ENCODE data around the gene EIF4G3. TPM values are rescaled to one million over a fixed set of nuclear protein-coding genes. Genes with fewer than 3 reads are reported as not detected.
"Not testable (repeated sequence)": the region's sequence is repeated elsewhere in the genome, so short reads cannot be mapped to it uniquely, and the experiment has no call there.

Gene EIF4G3
- total and polyA plus RNA-seq, 2 donors (not counting 3 experiments of a cell fraction or from before 2014, with no cell fraction given), result 40.7 to 78.5 TPM

DNA sequence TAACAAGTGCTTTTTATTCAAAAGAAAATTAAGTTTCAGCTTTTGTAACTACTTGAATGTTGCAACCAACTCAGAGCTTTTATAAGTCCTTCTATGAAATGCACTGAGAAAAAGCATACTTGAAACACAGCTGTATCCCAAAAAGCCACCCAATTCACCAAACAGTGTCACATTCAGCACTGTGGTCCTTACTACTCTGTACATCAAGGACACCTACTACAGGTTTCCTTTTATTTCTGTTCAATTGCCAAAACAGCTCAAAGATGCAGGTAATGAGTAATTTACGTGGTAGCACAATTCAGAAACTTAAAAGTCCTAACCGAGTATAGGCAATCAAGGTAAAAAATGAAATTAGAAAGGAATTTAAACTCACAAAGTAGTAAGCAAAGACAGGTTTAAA lies 2.5 kb downstream of the EIF4G3 start:
- ChIA-PET POLR2A (no interaction called here), CTCF (interaction anchor here (0.8 to 2.3 kb wide), 2 partner anchors 21 to 152 kb away, joined by 4 to 17 read pairs; no protein-coding TSS in a partner anchor)
- peaks cover 12% of the 10 kb centered on the region for H3K4me1 ChIP-seq (ENCODE audit: control insufficient read depth, extremely low read depth, insufficient read depth, low read length)
- peaks cover 67% of the 10 kb centered on the region for H3K79me2 ChIP-seq (ENCODE audit: control insufficient read depth, insufficient read depth, low read length)
- H3K27ac ChIP-seq (ENCODE audit: insufficient read depth, low read depth, low read length), result peak overlapping the region; percentile 86
- BruUV-seq (replicated peaks), result no TSS peak
- no peaks in the 10 kb centered on the region for H3K9me3 ChIP-seq (replicated peaks; ENCODE audit: control insufficient read depth, insufficient read depth, low read length)
- H3K36me3 ChIP-seq (ENCODE audit: control insufficient read depth in 2 of 2, extremely low read depth in 1 of 2, insufficient read depth in 2 of 2, low read length in 2 of 2), result no peaks in the 10 kb centered on the region
- H3K27me3 ChIP-seq (ENCODE audit: control insufficient read depth in 2 of 2, insufficient read depth in 2 of 2, low read length in 2 of 2), result no peaks in the 10 kb centered on the region
- intact Hi-C loops (cut with micrococcal nuclease), result loop anchor here (2.0 kb wide), 1 partner anchor 151 kb away; no protein-coding TSS in a partner anchor
- no peak for FAIRE-seq
- peak overlapping the region; percentile 84 to 100 (median 94) for H3K4me3 ChIP-seq (replicated peaks in 1 of 3; ENCODE audit: insufficient read depth in 1 of 3, low read depth in 1 of 3, low read length in 3 of 3)
- dilution Hi-C loops (cut with MboI; ENCODE audit: extremely low pct_ligation_motif_present, low sequenced_read_pairs), result no loop called here
- H2AFZ ChIP-seq (ENCODE audit: low read depth, low read length), result no peak overlapping the region
- TF ChIP-seq MYC (IDR thresholded peaks at IDR 0.05; ENCODE audit: low read depth, low read length) (no peak), EZH2 (IDR thresholded peaks at IDR 0.05; ENCODE audit: borderline replicate concordance, low read depth, low read length, severe bottlenecking) (no peak), POLR2AphosphoS5 (IDR thresholded peaks at IDR 0.05; ENCODE audit: insufficient read depth, low read depth, low read length) (no peak), GATA2 (IDR thresholded peaks at IDR 0.05; ENCODE audit: insufficient read depth, insufficient read length, low read depth, low read length) (no peak), FOS (IDR thresholded peaks at IDR 0.05; ENCODE audit: borderline replicate concordance, insufficient read depth, low read length) (no peak), POLR2A (IDR thresholded peaks at IDR 0.05; ENCODE audit: low read depth, low read length) (no peak), JUN (IDR thresholded peaks at IDR 0.05; ENCODE audit: borderline replicate concordance, insufficient read depth, insufficient read length, low read depth) (no peak)
- TF ChIP-seq, protein P1, sequence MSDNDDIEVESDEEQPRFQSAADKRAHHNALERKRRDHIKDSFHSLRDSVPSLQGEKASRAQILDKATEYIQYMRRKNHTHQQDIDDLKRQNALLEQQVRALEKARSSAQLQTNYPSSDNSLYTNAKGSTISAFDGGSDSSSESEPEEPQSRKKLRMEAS (IDR thresholded peaks at IDR 0.05; ENCODE audit: insufficient read depth, insufficient read length), result no peak
- TF ChIP-seq, protein P2, sequence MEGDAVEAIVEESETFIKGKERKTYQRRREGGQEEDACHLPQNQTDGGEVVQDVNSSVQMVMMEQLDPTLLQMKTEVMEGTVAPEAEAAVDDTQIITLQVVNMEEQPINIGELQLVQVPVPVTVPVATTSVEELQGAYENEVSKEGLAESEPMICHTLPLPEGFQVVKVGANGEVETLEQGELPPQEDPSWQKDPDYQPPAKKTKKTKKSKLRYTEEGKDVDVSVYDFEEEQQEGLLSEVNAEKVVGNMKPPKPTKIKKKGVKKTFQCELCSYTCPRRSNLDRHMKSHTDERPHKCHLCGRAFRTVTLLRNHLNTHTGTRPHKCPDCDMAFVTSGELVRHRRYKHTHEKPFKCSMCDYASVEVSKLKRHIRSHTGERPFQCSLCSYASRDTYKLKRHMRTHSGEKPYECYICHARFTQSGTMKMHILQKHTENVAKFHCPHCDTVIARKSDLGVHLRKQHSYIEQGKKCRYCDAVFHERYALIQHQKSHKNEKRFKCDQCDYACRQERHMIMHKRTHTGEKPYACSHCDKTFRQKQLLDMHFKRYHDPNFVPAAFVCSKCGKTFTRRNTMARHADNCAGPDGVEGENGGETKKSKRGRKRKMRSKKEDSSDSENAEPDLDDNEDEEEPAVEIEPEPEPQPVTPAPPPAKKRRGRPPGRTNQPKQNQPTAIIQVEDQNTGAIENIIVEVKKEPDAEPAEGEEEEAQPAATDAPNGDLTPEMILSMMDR (IDR thresholded peaks at IDR 0.05; ENCODE audit: extremely low read depth in 1 of 2, insufficient read depth in 1 of 2, low read depth in 1 of 2, low read length in 2 of 2), result no peak
- peaks cover 10% of the 10 kb centered on the region for H4K20me1 ChIP-seq (replicated peaks; ENCODE audit: control insufficient read depth, extremely low read depth, insufficient read depth, low read length)
- H3K4me2 ChIP-seq (ENCODE audit: insufficient read depth, low read length), result peak overlapping the region; percentile 99
- DNase-seq (ENCODE audit: low read depth, low spot score), result no peak
- no peaks in the 10 kb centered on the region for H3K9me1 ChIP-seq (replicated peaks; ENCODE audit: control insufficient read depth, extremely low read depth, insufficient read depth, low read length)
- H3K9ac ChIP-seq (replicated peaks; ENCODE audit: extremely low read depth, insufficient read depth, low read length), result peak overlapping the region; percentile 94

DNA sequence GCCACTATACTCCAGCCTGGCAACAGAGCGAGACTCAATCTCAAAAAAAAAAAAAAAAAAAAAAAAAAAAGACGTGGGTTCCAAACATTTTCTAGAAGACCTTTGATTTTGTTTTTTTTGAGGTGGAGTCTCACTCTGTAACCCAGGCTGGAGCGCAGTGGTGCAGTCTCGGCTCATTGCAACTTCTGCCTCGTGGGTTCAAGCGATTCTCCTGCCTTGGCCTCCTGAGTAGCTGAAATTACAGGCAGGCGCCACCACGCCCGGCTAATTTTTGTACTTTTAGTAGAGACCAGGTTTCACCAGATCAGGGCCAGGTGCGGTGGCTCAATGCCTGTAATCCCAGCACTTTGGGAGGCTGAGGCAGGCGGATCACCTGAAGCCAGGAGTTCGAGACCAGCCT lies 3.6 kb downstream of the EIF4G3 start:
- Histone ChIP-seq H3K4me1 (ENCODE audit: control insufficient read depth, extremely low read depth, insufficient read depth, low read length) (peaks cover 12% of the 10 kb centered on the region), H3K79me2 (ENCODE audit: control insufficient read depth, insufficient read depth, low read length) (peaks cover 76% of the 10 kb centered on the region)
- H3K27me3 ChIP-seq (ENCODE audit: control insufficient read depth in 2 of 2, insufficient read depth in 2 of 2, low read length in 2 of 2); DNase-seq (ENCODE audit: low read depth, low spot score); dilution Hi-C loops (cut with MboI; ENCODE audit: extremely low pct_ligation_motif_present, low sequenced_read_pairs); H4K20me1 ChIP-seq (replicated peaks; ENCODE audit: control insufficient read depth, extremely low read depth, insufficient read depth, low read length); H3K27ac ChIP-seq (ENCODE audit: insufficient read depth, low read depth, low read length); H2AFZ ChIP-seq (ENCODE audit: low read depth, low read length); BruUV-seq (replicated peaks); H3K4me2 ChIP-seq (ENCODE audit: insufficient read depth, low read length); H3K4me3 ChIP-seq (replicated peaks in 1 of 3; ENCODE audit: insufficient read depth in 1 of 3, low read depth in 1 of 3, low read length in 3 of 3); FAIRE-seq; H3K9ac ChIP-seq (replicated peaks; ENCODE audit: extremely low read depth, insufficient read depth, low read length); H3K36me3 ChIP-seq (ENCODE audit: control insufficient read depth in 2 of 2, extremely low read depth in 1 of 2, insufficient read depth in 2 of 2, low read length in 2 of 2); H3K9me1 ChIP-seq (replicated peaks; ENCODE audit: control insufficient read depth, extremely low read depth, insufficient read depth, low read length); intact Hi-C loops (cut with micrococcal nuclease); POLR2A ChIA-PET; H3K9me3 ChIP-seq (replicated peaks; ENCODE audit: control insufficient read depth, insufficient read depth, low read length): not testable (repeated sequence)
- CTCF ChIA-PET, result interaction anchor here (1.3 kb wide), 1 partner anchor 10 kb away, joined by 3 read pairs; no protein-coding TSS in a partner anchor

DNA sequence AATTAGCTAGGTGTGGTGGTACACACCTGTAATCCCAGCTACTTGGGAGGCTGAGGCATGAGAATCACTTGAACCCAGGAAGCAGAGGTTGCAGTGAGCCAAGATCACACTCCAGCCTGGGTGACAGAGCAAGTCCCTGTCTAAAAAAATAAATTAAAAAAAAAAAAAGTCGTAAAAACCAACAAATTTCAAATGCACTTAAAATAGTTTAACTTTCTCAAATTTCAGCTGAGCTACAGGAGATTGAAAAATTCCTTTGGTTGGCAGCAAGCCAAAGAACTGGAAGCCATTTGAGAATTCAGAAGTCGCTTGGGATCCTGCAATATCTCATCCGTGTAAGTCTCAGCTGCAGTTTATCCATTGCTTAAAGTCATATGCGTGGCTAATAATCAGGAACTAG lies 5.9 kb downstream of the EIF4G3 start:
- H3K36me3 ChIP-seq (ENCODE audit: control insufficient read depth in 2 of 2, extremely low read depth in 1 of 2, insufficient read depth in 2 of 2, low read length in 2 of 2); BruUV-seq (replicated peaks); H3K4me3 ChIP-seq (replicated peaks in 1 of 3; ENCODE audit: insufficient read depth in 1 of 3, low read depth in 1 of 3, low read length in 3 of 3); DNase-seq (ENCODE audit: low read depth, low spot score); intact Hi-C loops (cut with micrococcal nuclease); H3K9ac ChIP-seq (replicated peaks; ENCODE audit: extremely low read depth, insufficient read depth, low read length); H3K27ac ChIP-seq (ENCODE audit: insufficient read depth, low read depth, low read length); H3K4me1 ChIP-seq (ENCODE audit: control insufficient read depth, extremely low read depth, insufficient read depth, low read length); dilution Hi-C loops (cut with MboI; ENCODE audit: extremely low pct_ligation_motif_present, low sequenced_read_pairs); FAIRE-seq; H3K9me1 ChIP-seq (replicated peaks; ENCODE audit: control insufficient read depth, extremely low read depth, insufficient read depth, low read length); H3K9me3 ChIP-seq (replicated peaks; ENCODE audit: control insufficient read depth, insufficient read depth, low read length); H3K4me2 ChIP-seq (ENCODE audit: insufficient read depth, low read length); H3K27me3 ChIP-seq (ENCODE audit: control insufficient read depth in 2 of 2, insufficient read depth in 2 of 2, low read length in 2 of 2); H4K20me1 ChIP-seq (replicated peaks; ENCODE audit: control insufficient read depth, extremely low read depth, insufficient read depth, low read length); H2AFZ ChIP-seq (ENCODE audit: low read depth, low read length): not testable (repeated sequence)
- ChIA-PET POLR2A (interaction anchor here (0.7 kb wide), 1 partner anchor 9 kb away, joined by 3 read pairs; no protein-coding TSS in a partner anchor), CTCF (interaction anchor here (0.6 to 1.6 kb wide), 4 partner anchors 11 to 188 kb away, joined by 3 to 5 read pairs (median 4); no protein-coding TSS in a partner anchor)
- H3K79me2 ChIP-seq (ENCODE audit: control insufficient read depth, insufficient read depth, low read length), result peaks cover 91% of the 10 kb centered on the region

Data from endothelial cell of umbilical vein (primary cell).